Thyroid gland (tissue), 4 donors: ENCODE results near the gene NAA60.

Experiments
- CTCF ChIP-seq, 6 experiments: fragments of 200-600 bp in 3 of 6; fragments of 450-650 bp in 3 of 6; sonication (generic) in 3 of 6; IDR thresholded peaks; one replicate each; pipeline ENCODE4 v1.5.1; 2016 to 2019; ENCODE audit warnings: antibody characterized with exemption in 6 of 6, mild to moderate bottlenecking in 2 of 6, inconsistent platforms in 1 of 6, moderate library complexity in 1 of 6
- POLR2A ChIP-seq, 2 donors: fragments of 450-650 bp; IDR thresholded peaks; one replicate each; pipeline ENCODE4 v1.6.1; 2017; ENCODE audit warnings: antibody characterized with exemption in 2 of 2, mild to moderate bottlenecking in 2 of 2, moderate library complexity in 1 of 2

GRCh38 chr16:3472878-3473595 lies 29.6 kb downstream of the NAA60 start:
- TF ChIP-seq CTCF (IDR thresholded peaks at IDR 0.05) (no peak), POLR2A (IDR thresholded peaks at IDR 0.05) (no peak)
